ENCODE measurements around the gene SOX21. TPM values are rescaled to one million over a fixed set of nuclear protein-coding genes. Genes with fewer than 3 reads are reported as not detected.

SOX21 gene

DNA sequence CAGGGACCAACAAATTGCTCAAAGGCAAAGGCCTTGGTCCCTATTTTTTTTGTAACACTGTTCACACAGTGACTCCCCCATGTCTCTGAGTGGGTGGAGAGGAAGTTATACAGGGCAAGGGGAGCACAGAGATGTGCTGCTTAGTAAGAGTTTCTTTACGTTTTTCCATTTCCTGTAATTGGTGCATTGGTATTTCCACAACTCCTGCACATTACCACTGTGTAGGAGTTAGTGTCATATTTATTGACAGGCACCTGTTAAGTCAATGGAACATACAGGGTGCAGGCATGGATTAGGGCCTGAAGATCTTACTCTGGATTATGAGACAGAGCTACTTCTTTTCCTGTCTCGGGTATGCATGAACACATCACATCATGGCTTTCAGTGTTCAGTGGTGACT lies 45.2 kb downstream of the SOX21 start:
- H3K9me3 ChIP-seq (replicated peaks; ENCODE audit: low read length): no peaks in the 10 kb centered on the region
- H3K4me1 ChIP-seq (ENCODE audit: control insufficient read depth, insufficient read depth, low read length): no peaks in the 10 kb centered on the region
- no peaks in the 10 kb centered on the region for H3K36me3 ChIP-seq (ENCODE audit: insufficient read depth, low read length)
- H3K9ac ChIP-seq (ENCODE audit: low read depth, low read length): no peak overlapping the region
- no peak overlapping the region for H3K4me2 ChIP-seq (ENCODE audit: low read length)
- H3K27me3 ChIP-seq (ENCODE audit: control insufficient read depth, insufficient read depth, low read length): peaks cover 7% of the 10 kb centered on the region
- no peak overlapping the region for H3K4me3 ChIP-seq (ENCODE audit: low read length)

DNA sequence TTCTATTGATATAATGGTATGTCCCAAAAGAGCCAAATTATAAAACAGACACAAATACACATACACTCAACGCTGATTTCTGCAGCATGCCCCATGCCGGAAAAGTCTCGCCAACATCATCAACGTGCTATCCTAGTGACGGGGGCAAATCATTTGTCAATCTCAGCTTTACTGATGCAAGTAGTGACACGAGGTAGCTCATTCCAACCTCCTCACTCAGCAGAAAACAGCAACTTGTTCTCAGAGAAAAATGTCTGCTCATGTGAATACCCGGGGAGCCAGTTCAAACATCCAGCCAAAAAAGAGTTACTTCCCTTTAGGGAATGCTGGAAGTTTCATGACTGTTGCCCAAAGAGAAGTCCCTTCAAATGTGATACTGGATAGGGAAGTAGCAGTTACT lies 46.3 kb downstream of the SOX21 start:
- no peaks in the 10 kb centered on the region for H3K36me3 ChIP-seq (ENCODE audit: insufficient read depth, low read length)
- peaks cover 7% of the 10 kb centered on the region for H3K27me3 ChIP-seq (ENCODE audit: control insufficient read depth, insufficient read depth, low read length)
- no peaks in the 10 kb centered on the region for H3K4me1 ChIP-seq (ENCODE audit: control insufficient read depth, insufficient read depth, low read length)
- no peak overlapping the region for H3K4me2 ChIP-seq (ENCODE audit: low read length)
- no peak overlapping the region for H3K4me3 ChIP-seq (ENCODE audit: low read length)
- no peak overlapping the region for H3K9ac ChIP-seq (ENCODE audit: low read depth, low read length)
- no peaks in the 10 kb centered on the region for H3K9me3 ChIP-seq (replicated peaks; ENCODE audit: low read length)

DNA sequence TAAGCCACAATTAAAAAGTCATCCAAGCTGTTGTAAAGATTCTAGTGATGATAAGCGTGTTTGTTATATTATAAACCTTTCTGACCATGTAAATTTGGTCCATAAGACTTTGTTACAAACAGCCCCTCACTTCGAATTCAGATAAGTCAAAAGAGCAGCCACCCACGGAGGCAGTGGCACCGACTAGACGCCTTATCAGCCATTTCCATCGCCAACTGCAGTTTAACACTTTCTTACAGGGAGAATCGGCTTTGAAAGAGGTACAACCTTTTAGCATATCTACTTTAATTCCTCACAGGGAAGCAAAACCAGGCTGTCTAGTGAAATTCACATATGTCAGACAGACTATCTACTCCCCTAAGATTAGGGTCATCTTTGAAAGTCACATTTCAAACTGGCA lies 47.5 kb downstream of the SOX21 start:
- Histone ChIP-seq H3K4me2 (ENCODE audit: low read length) (no peak overlapping the region), H3K36me3 (ENCODE audit: insufficient read depth, low read length) (no peaks in the 10 kb centered on the region), H3K4me1 (ENCODE audit: control insufficient read depth, insufficient read depth, low read length) (no peaks in the 10 kb centered on the region), H3K9me3 (replicated peaks; ENCODE audit: low read length) (no peaks in the 10 kb centered on the region), H3K27me3 (ENCODE audit: control insufficient read depth, insufficient read depth, low read length) (peaks cover 7% of the 10 kb centered on the region), H3K4me3 (ENCODE audit: low read length) (no peak overlapping the region), H3K9ac (ENCODE audit: low read depth, low read length) (no peak overlapping the region)

DNA sequence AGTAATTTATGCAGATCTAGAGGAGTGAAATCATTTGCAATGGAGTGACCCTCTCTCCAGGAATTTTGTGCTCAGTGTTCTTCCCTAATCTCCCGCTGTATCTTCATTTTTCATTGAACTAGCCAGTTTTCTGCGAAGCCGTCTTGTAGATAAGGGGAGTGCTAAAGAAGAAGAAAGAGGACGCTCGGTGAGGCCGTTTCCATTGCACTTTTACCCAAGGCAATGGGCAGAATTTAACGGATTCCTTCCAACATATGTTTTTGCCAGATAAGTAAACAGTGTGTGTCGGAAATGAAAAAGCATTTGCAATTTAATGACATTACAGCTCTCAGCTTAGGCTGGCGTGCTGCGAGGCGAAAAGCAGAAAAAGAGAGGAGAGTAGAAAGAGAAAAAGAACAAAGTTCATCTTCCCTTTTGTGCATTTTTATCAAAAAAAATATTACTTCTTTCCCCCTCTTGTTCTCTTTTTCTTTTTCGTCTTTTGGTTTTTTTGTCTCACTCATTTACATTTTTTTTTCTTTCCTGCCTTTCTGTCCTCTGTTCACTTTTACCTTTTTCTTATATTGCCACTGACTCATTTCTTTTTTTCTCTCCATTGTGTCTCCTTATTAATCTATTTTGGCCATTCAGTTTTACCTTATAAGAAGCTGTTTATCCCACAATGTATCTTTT lies 49.9 kb downstream of the SOX21 start:
- H3K4me2 ChIP-seq (ENCODE audit: low read length): no peak overlapping the region
- H3K9ac ChIP-seq (ENCODE audit: low read depth, low read length): no peak overlapping the region
- peaks cover 7% of the 10 kb centered on the region for H3K27me3 ChIP-seq (ENCODE audit: control insufficient read depth, insufficient read depth, low read length)
- H3K36me3 ChIP-seq (ENCODE audit: insufficient read depth, low read length): no peaks in the 10 kb centered on the region
- no peaks in the 10 kb centered on the region for H3K9me3 ChIP-seq (replicated peaks; ENCODE audit: low read length)
- peaks cover 8% of the 10 kb centered on the region for H3K4me1 ChIP-seq (ENCODE audit: control insufficient read depth, insufficient read depth, low read length)
- no peak overlapping the region for H3K4me3 ChIP-seq (ENCODE audit: low read length)

DNA sequence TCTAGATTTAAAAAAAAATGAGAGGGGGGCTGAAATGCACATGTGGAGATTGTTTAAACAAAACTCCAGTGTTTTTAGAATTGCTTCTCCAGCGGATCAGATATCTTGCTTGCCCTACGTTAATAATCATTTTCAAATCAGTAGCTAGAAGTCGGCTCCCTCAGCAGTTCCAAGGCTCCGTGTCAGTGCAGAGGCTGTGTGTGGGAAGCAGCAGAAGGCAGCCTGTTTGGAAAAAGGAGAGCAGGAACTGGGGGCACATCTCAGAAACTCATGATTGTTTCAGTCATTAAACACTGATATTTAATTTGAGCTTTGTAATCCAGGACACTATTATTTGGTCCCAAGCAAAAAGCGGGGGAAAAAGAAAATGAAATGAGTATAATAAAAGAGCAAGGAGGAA lies 50.9 kb downstream of the SOX21 start:
- no peak overlapping the region for H3K4me2 ChIP-seq (ENCODE audit: low read length)
- H3K9ac ChIP-seq (ENCODE audit: low read depth, low read length): no peak overlapping the region
- H3K36me3 ChIP-seq (ENCODE audit: insufficient read depth, low read length): no peaks in the 10 kb centered on the region
- no peak overlapping the region for H3K4me3 ChIP-seq (ENCODE audit: low read length)
- peaks cover 7% of the 10 kb centered on the region for H3K27me3 ChIP-seq (ENCODE audit: control insufficient read depth, insufficient read depth, low read length)
- no peaks in the 10 kb centered on the region for H3K9me3 ChIP-seq (replicated peaks; ENCODE audit: low read length)
- peaks cover 14% of the 10 kb centered on the region for H3K4me1 ChIP-seq (ENCODE audit: control insufficient read depth, insufficient read depth, low read length)

DNA sequence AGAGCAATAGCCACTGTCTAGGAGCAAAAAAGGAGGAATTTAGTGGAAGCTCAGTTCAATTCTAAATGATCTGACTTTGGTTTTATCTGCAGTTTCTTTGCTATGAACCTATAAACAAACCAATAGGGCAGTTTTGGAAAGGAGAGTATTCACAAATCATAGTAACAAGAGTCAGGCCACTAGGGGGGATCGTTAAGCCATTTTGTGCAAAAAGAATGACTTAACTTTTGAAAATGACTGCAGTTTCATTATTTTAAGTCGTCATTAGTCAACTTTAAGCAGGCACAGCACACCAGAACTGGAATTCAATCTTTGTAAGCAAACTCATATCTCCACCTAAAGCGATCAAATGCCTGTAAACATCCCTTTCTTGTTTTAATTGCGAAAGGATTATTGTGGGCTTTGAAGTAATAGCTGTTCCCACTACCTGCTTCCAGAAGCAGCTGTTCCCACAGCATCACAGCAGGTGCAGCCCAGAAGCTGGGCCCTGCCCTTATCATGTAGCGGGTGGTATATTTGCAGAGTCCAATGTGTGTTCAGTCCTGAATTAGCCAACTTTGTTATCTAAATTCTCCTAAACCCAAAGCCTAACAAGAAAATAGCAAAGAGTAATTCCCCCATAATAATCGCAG lies 51.5 kb downstream of the SOX21 start:
- Histone ChIP-seq H3K9ac (ENCODE audit: low read depth, low read length) (no peak overlapping the region), H3K4me1 (ENCODE audit: control insufficient read depth, insufficient read depth, low read length) (peaks cover 20% of the 10 kb centered on the region), H3K9me3 (replicated peaks; ENCODE audit: low read length) (no peaks in the 10 kb centered on the region), H3K36me3 (ENCODE audit: insufficient read depth, low read length) (no peaks in the 10 kb centered on the region), H3K27me3 (ENCODE audit: control insufficient read depth, insufficient read depth, low read length) (peaks cover 7% of the 10 kb centered on the region), H3K4me2 (ENCODE audit: low read length) (no peak overlapping the region), H3K4me3 (ENCODE audit: low read length) (no peak overlapping the region)

Small RNA genes within 50 kb of the gene (small RNA-seq; reads per million reads assigned to genes)
- not detected for gene RN7SL585P

Data from skeletal muscle satellite cell (primary cell).